DMS153 (cell line): ENCODE results near the gene AVPR1A.
"Not testable (repeated sequence)": the region's sequence is repeated elsewhere in the genome, so short reads cannot be mapped to it uniquely, and the experiment has no call there.

ENCODE experiments used
- DNase-seq: peaks from one replicate; lab custom pipeline; 2025; lab: John Stamatoyannopoulos, UW

The AVPR1A gene

GRCh38 chr12:63150713-63151622, at the start of gene AVPR1A:
TSS of gene AVPR1A (minus strand) at chr12:63151201. CDS start at chr12:63150836, 365 bp downstream.
- no peak for DNase-seq

GRCh38 chr12:63196168-63196567, 45.2 kb upstream of the AVPR1A start:
- DNase-seq: no peak

- DNase-seq: no peak
Observed at GRCh38 chr12:63179224-63179623, 28.2 kb upstream of the AVPR1A start.

- DNase-seq: no peak
Observed at GRCh38 chr12:63170321-63170720, 19.3 kb upstream of the AVPR1A start.

- not testable (repeated sequence) for DNase-seq
Observed at GRCh38 chr12:63167741-63168140, 16.7 kb upstream of the AVPR1A start.

- DNase-seq: no peak
Observed at GRCh38 chr12:63164911-63165310, 13.9 kb upstream of the AVPR1A start.

- no peak for DNase-seq
Observed at GRCh38 chr12:63163541-63163940, 12.5 kb upstream of the AVPR1A start.

GRCh38 chr12:63155375-63155774, 4.4 kb upstream of the AVPR1A start:
- DNase-seq: no peak

- no peak for DNase-seq
Observed at GRCh38 chr12:63154560-63154959, 3.6 kb upstream of the AVPR1A start.

- no peak for DNase-seq
Observed at GRCh38 chr12:63152321-63152700, 1.3 kb upstream of the AVPR1A start.

- peak; percentile 58 for DNase-seq
Observed at GRCh38 chr12:63151623-63152320, 771 bp upstream of the AVPR1A start.

- DNase-seq: peak; percentile 43
Observed at GRCh38 chr12:63149909-63150712, 890 bp downstream of the AVPR1A start.

- no peak for DNase-seq
Observed at GRCh38 chr12:63144556-63144955, 6.4 kb downstream of the AVPR1A start.

GRCh38 chr12:63138488-63138887, 12.5 kb downstream of the AVPR1A start:
- DNase-seq: no peak

GRCh38 chr12:63133981-63134380, 17.0 kb downstream of the AVPR1A start:
- no peak for DNase-seq

- DNase-seq: no peak
Observed at GRCh38 chr12:63132201-63132600, 18.8 kb downstream of the AVPR1A start.

GRCh38 chr12:63129927-63130326, 21.1 kb downstream of the AVPR1A start:
- no peak for DNase-seq

- no peak for DNase-seq
Observed at GRCh38 chr12:63124778-63125177, 26.2 kb downstream of the AVPR1A start.

- peak; percentile 2 for DNase-seq
Observed at GRCh38 chr12:63103494-63104131, 47.4 kb downstream of the AVPR1A start.

- no peak for DNase-seq
Observed at GRCh38 chr12:63101920-63102319, 49.1 kb downstream of the AVPR1A start.

GRCh38 chr12:63098851-63099250, 52.1 kb downstream of the AVPR1A start:
- peak; percentile 8 for DNase-seq
